ENCODE results near the gene FARP1.

- TF ChIP-seq CTCF (IDR thresholded peaks at IDR 0.05) (no peak), POLR2A (IDR thresholded peaks at IDR 0.05) (no peak)
Measured at GRCh38 chr13:98413796-98414195, 270.9 kb downstream of the FARP1 start.
